ENCODE measurements around the gene WDR89. TPM values are rescaled to one million over a fixed set of nuclear protein-coding genes. Genes with fewer than 3 reads are reported as not detected.

The WDR89 gene
- total RNA-seq = 5.7 and 11.1 TPM in 2 replicates

GRCh38 chr14:63641473-63642228 lies at the start of gene WDR89:
Gene WDR89 (minus strand): TSS chr14:63641871. CDS start chr14:63599942, 41,929 bp downstream.

Other genes starting within 250 kb of the WDR89 start
- 17.6 and 29.4 TPM in 2 replicates for gene PPP2R5E, start 98.5 kb downstream of the WDR89 start, total RNA-seq
- gene SGPP1, start 86.2 kb upstream of the WDR89 start, total RNA-seq = 17.5 and 19.2 TPM in 2 replicates
- gene SYNE2, start 211.1 kb upstream of the WDR89 start, total RNA-seq = 4.3 and 7.9 TPM in 2 replicates